ENCODE results near the gene COL26A1.
A peak's percentile ranks its signal among the peaks of the same experiment; 100 is the strongest.
"Not testable (repeated sequence)": the region's sequence is repeated elsewhere in the genome, so short reads cannot be mapped to it uniquely, and the experiment has no call there.

COL26A1 gene

GRCh38 chr7:101362334-101363195, at the start of gene COL26A1:
COL26A1 (plus strand) TSS chr7:101362875; CDS start chr7:101363033, 158 bp downstream.
- DNase-seq, result peak in 1 of 2 experiments; percentile 36

DNA sequence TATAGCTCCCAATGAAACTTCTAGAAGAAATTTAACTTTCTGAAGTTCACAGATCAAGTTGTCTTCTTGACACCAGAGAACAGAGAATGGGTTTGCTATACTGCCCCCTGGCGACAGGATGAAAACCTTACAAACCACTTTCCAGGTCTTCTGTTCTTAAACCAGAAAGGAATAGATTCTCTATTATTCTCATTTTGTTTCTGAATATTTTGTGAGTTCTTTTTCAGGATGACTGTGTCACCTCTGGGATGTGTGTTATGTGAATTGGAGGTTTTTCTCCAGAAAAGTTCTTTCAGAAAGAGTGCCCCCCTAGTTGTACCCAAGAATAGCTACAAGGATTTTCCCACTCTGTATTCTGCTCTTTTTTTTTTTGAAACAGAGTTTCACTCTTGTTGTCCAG, 47.3 kb upstream of the COL26A1 start:
- DNase-seq, result peak in 1 of 2 experiments; percentile 10

DNA sequence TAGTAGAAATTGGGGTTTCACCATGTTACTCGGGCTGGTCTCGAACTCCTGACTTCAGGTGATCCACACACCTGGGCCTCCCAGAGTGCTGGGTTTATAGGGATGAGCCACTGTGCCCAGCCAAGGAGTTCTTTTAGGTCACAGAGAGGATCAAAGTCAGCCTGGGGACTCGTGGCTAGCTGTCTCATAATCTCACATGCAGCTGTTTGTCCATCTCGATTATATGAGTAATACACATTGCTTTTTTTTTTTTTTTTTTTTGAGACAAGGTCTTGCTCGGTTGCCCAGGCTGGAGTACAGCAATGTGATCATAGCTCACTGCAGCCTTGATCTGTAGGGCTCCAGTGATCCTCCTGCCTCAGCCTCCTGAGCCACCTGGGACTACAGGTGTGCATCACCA, 43.3 kb upstream of the COL26A1 start:
- no peak for DNase-seq

GRCh38 chr7:101321491-101322401, 40.9 kb upstream of the COL26A1 start, which contains the start of gene IFT22:
IFT22 (minus strand) TSS chr7:101321812; CDS start chr7:101321709, 103 bp downstream.
- peak; percentile 92 to 97 for DNase-seq

GRCh38 chr7:101328159-101328558, 34.5 kb upstream of the COL26A1 start:
- DNase-seq, result no peak

- no peak for DNase-seq
These were observed 32.6 kb upstream of the COL26A1 start for GRCh38 chr7:101330011-101330484.

- no peak for DNase-seq
These were observed 30.6 kb upstream of the COL26A1 start for GRCh38 chr7:101332026-101332425.

GRCh38 chr7:101333912-101334311, 28.8 kb upstream of the COL26A1 start:
- DNase-seq, result no peak

DNA sequence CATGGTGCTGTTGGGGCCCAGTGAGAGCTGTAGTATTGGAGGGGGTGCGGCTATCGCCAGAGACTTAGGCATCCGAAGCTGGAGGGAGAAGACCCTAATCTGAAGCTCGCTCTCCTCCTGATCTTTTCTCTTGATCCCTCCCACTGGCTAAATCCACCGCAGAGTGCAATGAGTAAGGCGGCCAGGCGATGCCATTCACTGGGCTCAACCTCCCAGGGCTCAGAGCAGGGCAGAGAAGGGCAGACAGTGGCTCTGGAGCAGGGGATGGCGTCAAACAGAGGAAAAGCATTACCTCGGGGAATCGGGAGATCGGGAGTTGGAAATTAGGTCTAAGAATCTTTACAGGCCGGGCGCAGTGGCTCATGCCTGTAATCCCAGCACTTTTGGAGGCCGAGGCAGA, 22.3 kb upstream of the COL26A1 start:
- DNase-seq, result no peak

DNA sequence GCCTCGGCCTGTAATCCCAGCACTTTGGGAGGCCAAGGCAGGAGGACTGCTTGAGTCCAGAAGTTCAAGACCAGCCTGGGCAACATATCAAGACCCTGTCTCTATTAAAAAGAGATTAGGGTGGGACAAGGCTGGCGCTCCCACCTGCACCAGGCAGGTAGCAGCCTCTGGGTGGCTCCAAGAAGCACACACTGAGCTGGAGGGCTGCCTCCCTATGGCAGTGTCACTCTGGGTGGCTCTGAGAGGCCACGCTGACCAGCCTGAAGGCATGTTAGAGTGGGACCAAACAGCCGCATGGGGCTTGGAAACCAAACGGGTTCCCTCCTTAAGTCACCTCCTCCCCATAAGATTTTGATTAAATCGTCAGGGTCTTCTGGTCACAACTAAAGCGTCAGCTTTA, 19.8 kb upstream of the COL26A1 start:
- no peak for DNase-seq

GRCh38 chr7:101347477-101347876, 15.2 kb upstream of the COL26A1 start:
- no peak for DNase-seq

DNA sequence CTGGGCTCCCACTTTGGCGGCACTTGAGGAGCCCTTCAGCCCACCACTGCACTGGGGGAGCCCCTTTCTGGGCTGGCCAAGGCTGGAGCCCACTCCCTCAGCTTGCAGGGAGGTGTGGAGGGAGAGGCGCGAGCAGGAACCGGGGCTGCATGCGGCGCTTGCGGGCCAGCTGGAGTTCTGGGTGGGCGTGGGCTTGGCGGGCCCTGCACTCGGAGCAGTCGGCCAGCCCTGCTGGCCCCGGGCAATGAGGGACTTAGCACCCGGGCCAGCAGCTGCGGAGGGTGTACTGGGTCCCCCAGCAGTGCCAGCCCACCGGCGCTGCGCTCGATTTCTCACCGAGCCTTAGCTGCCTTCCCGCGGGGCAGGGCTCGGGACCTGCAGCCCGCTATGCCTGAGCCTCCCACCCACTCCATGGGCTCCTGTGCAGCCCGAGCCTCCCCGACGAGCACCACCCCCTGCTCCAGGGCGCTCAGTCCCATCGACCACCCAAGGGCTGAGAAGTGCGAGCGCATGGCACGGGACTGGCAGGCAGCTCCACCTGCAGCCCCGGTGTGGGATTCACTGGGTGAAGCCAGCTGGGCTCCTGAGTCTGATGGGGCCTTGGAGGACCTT, 14.1 kb upstream of the COL26A1 start:
- not testable (repeated sequence) for DNase-seq

- not testable (repeated sequence) for DNase-seq
These were observed 13.4 kb upstream of the COL26A1 start for GRCh38 chr7:101349300-101349699.

DNA sequence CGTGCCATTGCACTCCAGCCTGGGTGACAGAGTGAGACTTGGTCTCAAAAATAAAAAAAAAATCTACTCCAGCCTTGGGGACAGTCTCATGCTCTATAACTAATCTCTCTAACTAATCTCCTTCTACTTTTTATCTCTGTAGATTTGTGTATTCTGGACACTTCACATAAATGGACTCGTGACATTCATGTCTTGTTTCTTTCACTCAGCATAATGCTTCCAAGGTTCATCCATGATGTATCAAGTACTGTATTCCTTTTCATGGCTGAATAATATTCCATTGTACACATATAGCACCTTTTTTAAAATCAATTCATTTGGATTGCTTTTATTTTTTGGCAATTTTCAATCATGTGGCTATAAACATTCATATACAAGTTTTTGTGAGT, 9.8 kb upstream of the COL26A1 start:
- no peak for DNase-seq

DNA sequence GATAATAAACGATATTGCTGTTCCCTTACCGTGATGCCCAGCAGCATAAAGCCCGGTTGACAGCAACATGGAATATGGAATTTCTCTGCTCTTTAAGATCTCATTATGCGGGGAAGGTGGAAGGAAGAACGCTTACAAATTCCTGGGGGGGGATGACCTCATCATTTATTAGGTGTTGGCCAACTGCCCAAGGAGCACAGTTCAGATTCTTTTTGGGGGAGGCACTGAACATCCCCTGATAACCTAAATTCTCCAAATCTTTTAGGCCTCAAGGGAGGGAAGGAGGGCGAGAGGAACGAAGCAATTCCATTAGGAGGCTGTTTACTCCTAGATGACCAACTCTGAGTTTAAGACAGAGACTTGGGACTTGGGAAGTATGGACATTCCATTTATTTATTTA, 5.2 kb upstream of the COL26A1 start:
- DNase-seq, result no peak

DNA sequence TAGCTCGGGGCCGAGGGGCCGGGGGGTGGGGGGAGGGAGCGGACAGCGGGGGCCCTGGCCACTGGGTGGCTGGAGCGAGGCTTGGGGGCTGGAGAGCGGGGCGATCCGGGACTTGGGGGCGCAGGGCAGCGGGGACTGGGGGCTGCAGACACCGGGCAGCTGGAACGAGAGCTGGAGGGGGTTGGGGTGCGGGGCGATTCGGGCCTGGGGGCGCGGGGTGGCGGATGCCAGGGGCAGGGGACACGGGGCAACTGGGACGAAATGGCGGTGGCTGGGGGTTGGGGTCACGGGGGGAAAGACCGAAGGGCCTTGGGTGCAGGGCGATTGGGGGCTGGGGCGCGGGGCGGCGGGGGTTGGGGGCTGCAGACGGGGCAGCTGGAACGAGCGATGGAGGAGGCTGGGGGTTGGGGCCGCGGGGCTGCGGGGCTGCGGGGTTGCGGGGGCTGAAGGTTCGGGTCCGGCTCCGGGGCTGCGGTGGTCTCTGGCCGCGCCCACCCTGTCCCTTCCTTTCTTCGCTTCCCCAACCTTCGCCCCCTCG, 590 bp downstream of the COL26A1 start:
- DNase-seq, result no peak

GRCh38 chr7:101363734-101364374, 1.2 kb downstream of the COL26A1 start:
- DNase-seq, result peak; percentile 29 to 66

DNA sequence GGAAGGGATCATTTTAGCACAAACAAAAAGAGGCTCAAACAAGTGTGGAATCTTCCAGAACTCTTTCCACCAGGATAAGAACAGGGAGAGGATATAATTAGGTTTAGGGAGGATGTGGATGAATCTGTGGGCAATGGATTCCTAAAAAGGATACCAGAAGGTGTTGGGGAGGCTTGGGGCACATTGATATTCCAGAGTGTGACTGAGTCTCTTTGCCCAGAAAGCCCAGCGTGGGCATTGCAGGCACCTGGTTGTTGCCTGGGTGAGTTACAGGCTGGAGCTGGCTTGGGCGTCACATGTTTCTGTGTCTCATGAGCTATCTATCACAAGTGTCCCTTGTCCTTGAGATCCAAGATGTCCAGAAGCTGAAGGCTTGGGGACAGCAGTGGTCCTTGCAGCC, 3.3 kb downstream of the COL26A1 start:
- no peak for DNase-seq

DNA sequence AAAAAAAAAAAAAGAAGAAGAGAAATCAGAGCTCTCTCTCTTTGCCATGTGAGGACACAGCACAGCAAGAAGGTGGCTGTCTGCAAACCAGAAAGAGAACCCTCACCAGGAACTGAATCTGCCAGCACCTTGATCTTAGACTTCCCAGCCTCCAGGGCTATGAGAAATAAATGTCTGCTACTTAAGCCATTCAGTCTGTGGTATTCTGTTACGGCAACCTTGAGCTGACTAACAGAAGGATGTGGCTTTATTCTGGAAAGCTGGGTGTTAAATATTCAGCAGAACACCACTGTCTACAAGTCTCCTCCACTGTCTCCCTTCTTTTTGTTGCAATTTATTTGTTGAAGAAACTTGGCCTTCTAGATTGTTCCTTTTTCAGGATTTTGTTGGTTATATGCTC, 5.0 kb downstream of the COL26A1 start:
- DNase-seq, result no peak

DNA sequence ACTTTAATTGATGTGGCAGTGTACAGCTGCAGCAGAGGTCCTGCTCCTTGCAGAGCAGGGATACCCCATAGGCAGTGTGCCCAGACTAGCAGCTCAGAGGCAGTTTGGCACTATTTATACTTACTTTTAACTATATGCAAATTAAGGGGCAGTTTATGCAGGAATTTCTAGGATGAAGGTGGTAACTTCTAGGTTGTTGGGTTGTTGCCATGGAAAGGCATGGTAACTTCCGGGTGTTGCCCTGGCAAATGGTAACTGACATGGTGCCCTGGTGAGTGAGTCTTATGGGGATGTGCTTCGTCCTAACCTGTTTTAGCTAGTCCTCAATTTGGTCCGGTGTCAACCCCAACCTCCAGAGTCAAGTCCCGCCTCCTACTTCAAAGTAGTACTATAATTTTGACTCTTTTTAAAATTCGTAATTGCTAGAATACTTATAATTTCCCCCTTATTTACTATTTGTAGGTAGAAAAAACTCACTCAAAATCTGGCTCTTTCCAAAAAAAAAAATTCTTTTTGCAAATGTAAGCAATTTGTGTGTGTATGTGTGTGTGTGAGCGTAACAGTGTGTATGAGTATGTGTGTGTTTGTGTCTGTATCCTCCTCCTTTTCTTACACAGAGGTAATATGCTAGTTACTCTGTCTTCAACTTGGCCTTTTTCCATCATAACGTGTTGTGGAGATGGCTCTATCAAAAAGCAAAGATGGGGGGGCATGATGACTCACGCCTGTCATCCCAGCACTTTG, 5.9 kb downstream of the COL26A1 start:
- DNase-seq, result no peak

GRCh38 chr7:101370836-101371235, 8.2 kb downstream of the COL26A1 start:
- DNase-seq, result no peak
